Hypothalamus (tissue), 51 donors: ENCODE data around the gene CCDC28B.
A peak's percentile ranks its signal among the peaks of the same experiment; 100 is the strongest.

Experiments
- DNase-seq, 51 donors: peaks; one replicate each; lab custom pipeline; 2025; lab: John Stamatoyannopoulos, UW

CCDC28B gene

GRCh38 chr1:32249831-32250525, 49.6 kb downstream of the CCDC28B start:
- DNase-seq, result peak in 1 of 51 donors; percentile 8

GRCh38 chr1:32250893-32251716, 50.7 kb downstream of the CCDC28B start, which contains the start of gene LCK:
Gene LCK (plus strand): TSS chr1:32251265. CDS start chr1:32274330, 23,065 bp downstream.
- DNase-seq, result no peak
